ENCODE measurements around the gene CRYBB1.

The CRYBB1 gene

DNA sequence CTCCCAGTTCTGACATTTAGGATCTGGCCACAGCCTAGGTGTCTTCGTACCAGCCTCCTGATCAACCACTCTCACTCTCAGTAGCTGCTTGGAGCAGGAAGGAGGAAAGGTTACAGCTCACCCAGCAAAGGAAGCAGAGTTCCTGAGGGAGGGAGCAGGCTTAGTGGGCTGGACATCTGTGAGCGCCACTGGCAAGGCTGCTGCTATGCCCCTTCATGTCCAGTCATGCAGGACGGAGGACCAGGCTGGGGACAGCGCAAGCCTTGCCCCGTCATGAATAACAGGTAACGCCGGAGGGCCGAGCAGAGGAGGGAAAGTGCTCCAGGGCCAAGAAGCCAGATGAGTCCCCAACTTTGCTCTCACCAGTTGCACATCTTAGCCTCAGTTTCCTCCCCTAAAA is 53.6 kb downstream of the CRYBB1 start:
- peaks cover 23% of the 10 kb centered on the region for H3K36me3 Mint-ChIP-seq (ENCODE audit: insufficient read depth)
- DNase-seq (ENCODE audit: low spot score in 2 of 2) (no peak), ATAC-seq (replicated peaks; ENCODE audit: extremely low read depth, poor library complexity, severe bottlenecking) (no peak)
- no peak overlapping the region for H3K4me3 Mint-ChIP-seq
- H3K4me1 Mint-ChIP-seq: peaks cover 86% of the 10 kb centered on the region
- no peaks in the 10 kb centered on the region for H3K9me3 Mint-ChIP-seq
- peak overlapping the region; percentile 22 for H3K27ac Mint-ChIP-seq (ENCODE audit: low read depth)
- no peaks in the 10 kb centered on the region for H3K27me3 Mint-ChIP-seq

GRCh38 chr22:26563022-26563421 is 54.8 kb downstream of the CRYBB1 start:
- peaks cover 27% of the 10 kb centered on the region for H3K36me3 Mint-ChIP-seq (ENCODE audit: insufficient read depth)
- H3K27me3 Mint-ChIP-seq: no peaks in the 10 kb centered on the region
- DNase-seq (ENCODE audit: low spot score in 2 of 2) (no peak), ATAC-seq (replicated peaks; ENCODE audit: extremely low read depth, poor library complexity, severe bottlenecking) (no peak)
- H3K27ac Mint-ChIP-seq (ENCODE audit: low read depth): peak overlapping the region; percentile 73
- H3K9me3 Mint-ChIP-seq: no peaks in the 10 kb centered on the region
- peaks cover 89% of the 10 kb centered on the region for H3K4me1 Mint-ChIP-seq
- no peak overlapping the region for H3K4me3 Mint-ChIP-seq

GRCh38 chr22:26561756-26562417 is 55.9 kb downstream of the CRYBB1 start:
- H3K9me3 Mint-ChIP-seq: no peaks in the 10 kb centered on the region
- H3K4me3 Mint-ChIP-seq: no peak overlapping the region
- DNase-seq (ENCODE audit: low spot score in 2 of 2) (no peak), ATAC-seq (replicated peaks; ENCODE audit: extremely low read depth, poor library complexity, severe bottlenecking) (no peak)
- peak overlapping the region; percentile 41 for H3K27ac Mint-ChIP-seq (ENCODE audit: low read depth)
- H3K4me1 Mint-ChIP-seq: peaks cover 87% of the 10 kb centered on the region
- peaks cover 30% of the 10 kb centered on the region for H3K36me3 Mint-ChIP-seq (ENCODE audit: insufficient read depth)
- no peaks in the 10 kb centered on the region for H3K27me3 Mint-ChIP-seq

DNA sequence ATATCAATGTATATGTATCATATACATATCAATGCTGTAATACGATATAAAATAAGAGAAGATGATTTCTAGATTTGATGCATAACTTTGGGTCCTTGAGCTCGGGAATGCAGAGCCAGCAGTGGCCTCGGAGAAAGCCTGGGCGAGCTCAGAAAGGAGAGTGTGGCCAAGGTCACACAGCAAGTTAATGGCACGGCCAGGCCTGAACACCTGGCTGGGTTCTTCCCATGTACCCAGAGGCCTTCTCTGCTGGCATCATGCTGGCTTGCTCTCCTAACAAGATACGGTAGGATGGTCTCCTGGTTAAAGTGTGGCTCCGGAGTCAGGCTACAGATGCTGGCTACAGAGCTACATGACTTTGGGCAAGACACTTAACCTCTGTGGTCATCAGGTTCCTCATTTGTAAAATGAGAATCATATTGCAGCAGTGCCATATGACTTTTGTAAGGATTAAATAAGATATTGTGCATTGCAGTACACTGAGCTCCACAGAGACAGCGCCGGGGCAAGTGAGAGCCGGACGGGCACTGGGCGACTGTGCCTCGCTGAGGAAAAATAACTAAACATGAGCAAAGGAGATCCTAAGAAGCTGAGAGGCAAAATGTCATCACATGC is 57.8 kb downstream of the CRYBB1 start:
- Mint-ChIP-seq H3K4me3 (no peak overlapping the region), H3K36me3 (ENCODE audit: insufficient read depth) (peaks cover 26% of the 10 kb centered on the region), H3K9me3 (no peaks in the 10 kb centered on the region), H3K27me3 (no peaks in the 10 kb centered on the region), H3K27ac (ENCODE audit: low read depth) (peak overlapping the region; percentile 83), H3K4me1 (peaks cover 79% of the 10 kb centered on the region)
- no peak for DNase-seq (ENCODE audit: low spot score in 2 of 2)
- ATAC-seq (replicated peaks; ENCODE audit: extremely low read depth, poor library complexity, severe bottlenecking): no peak

GRCh38 chr22:26558248-26558895 is 59.5 kb downstream of the CRYBB1 start:
- Mint-ChIP-seq H3K9me3 (no peaks in the 10 kb centered on the region), H3K27ac (ENCODE audit: low read depth) (peak overlapping the region; percentile 83), H3K4me1 (peaks cover 77% of the 10 kb centered on the region), H3K4me3 (no peak overlapping the region), H3K36me3 (ENCODE audit: insufficient read depth) (peaks cover 19% of the 10 kb centered on the region), H3K27me3 (no peaks in the 10 kb centered on the region)
- ATAC-seq (replicated peaks; ENCODE audit: extremely low read depth, poor library complexity, severe bottlenecking) (no peak), DNase-seq (ENCODE audit: low spot score in 2 of 2) (no peak)

DNA sequence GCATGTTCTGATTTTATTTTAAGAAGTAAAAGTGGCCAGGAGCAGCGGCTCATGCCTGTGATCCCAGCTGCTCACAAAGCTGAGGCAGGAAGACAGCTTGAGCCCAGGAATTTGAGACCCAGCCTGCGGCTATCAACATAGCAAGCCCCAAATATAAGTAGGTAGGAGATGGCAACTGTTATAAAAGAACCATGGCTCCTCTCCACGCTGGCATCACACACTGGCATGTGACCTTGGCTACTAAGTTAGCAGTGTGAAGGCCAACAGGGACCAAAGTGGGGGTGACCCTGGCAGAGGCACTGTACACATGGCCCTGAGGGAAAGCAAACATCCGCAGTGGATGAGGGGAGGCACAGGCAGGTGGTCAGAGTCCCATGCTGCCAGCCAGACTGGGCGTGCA is 60.9 kb downstream of the CRYBB1 start:
- Mint-ChIP-seq H3K9me3 (no peaks in the 10 kb centered on the region), H3K4me1 (peaks cover 62% of the 10 kb centered on the region), H3K27ac (ENCODE audit: low read depth) (no peak overlapping the region), H3K4me3 (no peak overlapping the region), H3K36me3 (ENCODE audit: insufficient read depth) (peaks cover 12% of the 10 kb centered on the region), H3K27me3 (no peaks in the 10 kb centered on the region)
- ATAC-seq (replicated peaks; ENCODE audit: extremely low read depth, poor library complexity, severe bottlenecking): no peak
- DNase-seq (ENCODE audit: low spot score in 2 of 2): no peak

DNA sequence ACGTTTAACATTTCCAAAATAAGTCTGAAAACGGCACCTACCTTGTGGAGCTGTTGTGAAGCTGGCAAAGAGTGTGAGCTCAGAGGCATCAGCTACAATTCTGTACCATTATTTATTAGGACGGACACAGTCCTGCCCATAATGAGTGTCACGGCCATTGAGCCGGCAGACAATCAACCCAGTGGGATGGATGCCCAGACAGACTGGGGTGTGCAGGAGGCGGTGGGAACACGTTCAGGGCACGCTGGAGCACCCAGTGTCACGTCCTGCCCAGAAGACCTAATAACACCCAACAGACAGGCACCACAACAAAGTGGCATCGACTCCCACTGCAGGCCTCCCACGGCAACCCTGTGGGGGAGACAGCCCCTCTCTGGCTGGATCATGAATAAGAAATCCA is 62.3 kb downstream of the CRYBB1 start:
- ATAC-seq (replicated peaks; ENCODE audit: extremely low read depth, poor library complexity, severe bottlenecking) (no peak), DNase-seq (ENCODE audit: low spot score in 2 of 2) (no peak)
- no peak overlapping the region for H3K4me3 Mint-ChIP-seq
- H3K4me1 Mint-ChIP-seq: peaks cover 65% of the 10 kb centered on the region
- H3K36me3 Mint-ChIP-seq (ENCODE audit: insufficient read depth): peaks cover 12% of the 10 kb centered on the region
- H3K9me3 Mint-ChIP-seq: no peaks in the 10 kb centered on the region
- H3K27ac Mint-ChIP-seq (ENCODE audit: low read depth): no peak overlapping the region
- H3K27me3 Mint-ChIP-seq: no peaks in the 10 kb centered on the region

- H3K27me3 Mint-ChIP-seq: no peaks in the 10 kb centered on the region
- no peak overlapping the region for H3K27ac Mint-ChIP-seq (ENCODE audit: low read depth)
- H3K4me1 Mint-ChIP-seq: peaks cover 65% of the 10 kb centered on the region
- ATAC-seq (replicated peaks; ENCODE audit: extremely low read depth, poor library complexity, severe bottlenecking): no peak
- no peak for DNase-seq (ENCODE audit: low spot score in 2 of 2)
- H3K4me3 Mint-ChIP-seq: no peak overlapping the region
- no peaks in the 10 kb centered on the region for H3K9me3 Mint-ChIP-seq
- H3K36me3 Mint-ChIP-seq (ENCODE audit: insufficient read depth): peaks cover 10% of the 10 kb centered on the region
Observed at GRCh38 chr22:26554956-26555355, 62.9 kb downstream of the CRYBB1 start.

GRCh38 chr22:26553056-26553752 is 64.6 kb downstream of the CRYBB1 start:
- Mint-ChIP-seq H3K4me3 (peak overlapping the region; percentile 19), H3K36me3 (ENCODE audit: insufficient read depth) (peaks cover 10% of the 10 kb centered on the region), H3K4me1 (peaks cover 52% of the 10 kb centered on the region), H3K27me3 (no peaks in the 10 kb centered on the region), H3K27ac (ENCODE audit: low read depth) (peak overlapping the region; percentile 42), H3K9me3 (no peaks in the 10 kb centered on the region)
- DNase-seq (ENCODE audit: low spot score in 2 of 2): no peak
- ATAC-seq (replicated peaks; ENCODE audit: extremely low read depth, poor library complexity, severe bottlenecking): no peak

- no peaks in the 10 kb centered on the region for H3K27me3 Mint-ChIP-seq
- H3K4me1 Mint-ChIP-seq: peaks cover 54% of the 10 kb centered on the region
- DNase-seq (ENCODE audit: low spot score in 2 of 2): no peak
- no peak overlapping the region for H3K4me3 Mint-ChIP-seq
- no peaks in the 10 kb centered on the region for H3K9me3 Mint-ChIP-seq
- H3K36me3 Mint-ChIP-seq (ENCODE audit: insufficient read depth): peaks cover 9% of the 10 kb centered on the region
- no peak overlapping the region for H3K27ac Mint-ChIP-seq (ENCODE audit: low read depth)
- no peak for ATAC-seq (replicated peaks; ENCODE audit: extremely low read depth, poor library complexity, severe bottlenecking)
Observed at GRCh38 chr22:26552466-26552865, 65.4 kb downstream of the CRYBB1 start.

GRCh38 chr22:26551568-26551967 is 66.3 kb downstream of the CRYBB1 start:
- Mint-ChIP-seq H3K4me1 (peaks cover 54% of the 10 kb centered on the region), H3K27ac (ENCODE audit: low read depth) (no peak overlapping the region), H3K9me3 (no peaks in the 10 kb centered on the region), H3K36me3 (ENCODE audit: insufficient read depth) (peaks cover 11% of the 10 kb centered on the region), H3K4me3 (no peak overlapping the region), H3K27me3 (no peaks in the 10 kb centered on the region)
- ATAC-seq (replicated peaks; ENCODE audit: extremely low read depth, poor library complexity, severe bottlenecking): no peak
- no peak for DNase-seq (ENCODE audit: low spot score in 2 of 2)

DNA sequence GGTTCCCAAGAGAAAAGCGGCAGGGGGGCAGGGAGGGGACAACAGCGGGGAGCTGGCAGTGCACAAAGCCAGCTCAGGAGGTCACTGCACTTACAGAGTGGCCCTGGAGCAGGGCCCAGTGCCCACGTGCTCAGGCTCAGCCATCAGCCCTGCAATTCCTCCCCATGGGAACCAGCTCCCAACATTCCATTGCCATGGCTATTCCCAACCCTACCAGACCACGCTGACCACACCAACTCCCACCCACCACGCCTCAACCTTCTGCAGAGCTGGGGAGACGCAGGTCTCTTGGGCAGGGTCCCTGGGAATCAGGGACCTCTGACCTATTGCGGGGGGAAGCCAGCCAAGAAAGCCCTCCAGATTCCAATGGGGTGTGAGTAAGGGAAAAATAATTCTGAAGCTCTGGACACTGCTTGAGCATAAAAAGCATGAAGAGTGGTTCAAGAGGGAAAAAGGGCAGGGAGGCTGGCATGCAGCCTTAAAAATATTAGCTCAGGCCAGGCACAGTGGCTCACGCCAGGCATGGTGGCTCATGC is 67.3 kb downstream of the CRYBB1 start:
- ATAC-seq (replicated peaks; ENCODE audit: extremely low read depth, poor library complexity, severe bottlenecking) (no peak), DNase-seq (ENCODE audit: low spot score in 2 of 2) (no peak)
- peak overlapping the region; percentile 30 for H3K27ac Mint-ChIP-seq (ENCODE audit: low read depth)
- no peak overlapping the region for H3K4me3 Mint-ChIP-seq
- no peaks in the 10 kb centered on the region for H3K9me3 Mint-ChIP-seq
- H3K27me3 Mint-ChIP-seq: no peaks in the 10 kb centered on the region
- peaks cover 59% of the 10 kb centered on the region for H3K4me1 Mint-ChIP-seq
- H3K36me3 Mint-ChIP-seq (ENCODE audit: insufficient read depth): peaks cover 12% of the 10 kb centered on the region

Measured in central memory CD8-positive, alpha-beta T cell (primary cell).